Activated T-cell treated with anti-CD3 and anti-CD28 coated beads, Interleukin-2, amount 50 U/mL, for 48 hours (primary cell): ENCODE results near the gene TMEM39A.

Experiments used
- DNase-seq, 2 experiments: peaks; one replicate each; pipeline ENCODE4 v3.0.0-alpha.2; 2020

TMEM39A gene

DNA sequence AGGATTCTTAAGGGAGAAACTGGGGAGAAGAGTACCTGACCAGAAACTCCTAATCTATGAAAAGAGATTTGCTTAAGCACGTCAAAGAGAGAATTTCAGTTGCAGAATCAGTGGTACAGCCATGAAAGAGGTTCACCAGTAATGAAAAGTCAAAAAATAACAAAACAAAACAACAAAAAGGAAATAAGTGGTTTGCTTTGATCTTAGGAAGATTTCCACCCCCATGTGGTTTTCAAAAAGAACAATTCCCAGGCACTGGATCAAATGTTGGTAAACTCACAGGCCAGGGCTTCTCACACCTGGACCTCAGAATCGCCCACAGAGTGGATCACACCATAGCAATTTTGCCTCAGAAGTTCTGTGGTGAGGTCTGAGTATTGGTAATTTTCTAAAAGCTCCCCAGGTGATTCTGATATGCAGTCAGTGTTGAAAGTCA is 67.5 kb downstream of the TMEM39A start:
- DNase-seq = no peak

DNA sequence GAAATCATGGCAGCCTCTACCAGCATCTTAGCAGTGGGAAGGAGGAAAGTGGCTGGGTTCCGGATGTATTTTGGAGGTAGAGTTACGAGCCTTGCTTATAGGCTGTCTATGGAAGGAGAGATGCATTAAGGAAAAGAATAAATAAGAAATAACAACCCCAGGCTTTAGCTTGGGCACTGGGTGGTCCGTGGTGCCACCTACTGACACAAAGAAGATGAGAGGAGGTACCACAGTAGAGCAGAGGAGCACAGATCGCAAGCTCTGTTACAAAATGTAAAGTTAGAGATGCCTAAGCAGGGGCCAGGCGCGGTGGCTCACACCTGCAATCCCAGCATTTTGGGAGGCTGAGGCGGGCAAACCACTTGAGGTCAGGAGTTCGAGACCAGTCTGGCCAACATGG is 74.8 kb downstream of the TMEM39A start:
- no peak for DNase-seq

- DNase-seq = no peak
These were observed 81.3 kb downstream of the TMEM39A start for GRCh38 chr3:119382134-119382533.

- DNase-seq = no peak
These were observed 82.7 kb downstream of the TMEM39A start for GRCh38 chr3:119380697-119381096.
